Urothelium cell line (cell line): ENCODE data around the gene BARHL2.

Experiments
- DNase-seq: peaks from one replicate; pipeline ENCODE4 v3.0.0; 2011; ENCODE audit warnings: low spot score, mixed read lengths
- FAIRE-seq: peaks from 2 replicates; lab custom pipeline; 2011; peaks lifted over from hg19 to GRCh38; lab: Jason Lieb, UNC

Gene BARHL2

DNA sequence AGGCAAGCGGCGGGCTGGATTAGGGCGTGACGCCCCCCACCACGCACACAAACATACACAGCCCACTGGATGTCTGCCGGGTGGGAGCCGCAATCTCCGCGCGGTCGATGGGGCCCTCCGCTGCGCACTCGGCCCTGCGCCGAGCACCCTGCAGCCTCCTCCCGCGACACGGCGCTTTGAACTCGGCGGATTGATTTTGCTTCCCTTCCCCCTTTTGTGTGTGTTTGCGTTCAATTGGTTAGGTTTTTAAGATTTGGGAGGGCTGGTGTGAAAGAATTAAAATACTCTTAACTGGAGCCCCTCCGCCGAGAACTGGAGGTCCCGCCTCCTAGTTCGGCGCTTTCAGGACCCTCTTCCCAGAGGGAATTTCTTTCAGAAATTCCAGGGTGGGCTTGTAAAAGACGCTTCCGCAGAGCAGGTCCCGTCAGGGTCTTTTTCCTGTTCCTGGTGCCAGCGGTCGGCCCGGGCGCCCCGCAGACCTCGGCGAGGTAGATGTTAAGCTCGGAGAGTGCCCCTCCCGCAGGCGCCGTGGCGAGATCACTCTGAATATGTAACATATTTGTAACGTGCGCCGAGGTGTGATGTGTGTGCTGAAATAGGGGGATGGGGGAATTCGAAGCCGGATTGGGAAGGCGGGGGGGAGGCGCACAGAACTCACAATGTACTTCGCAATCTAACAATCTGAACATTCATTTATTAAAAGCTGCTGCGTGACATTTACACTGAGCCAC, 8.0 kb upstream of the BARHL2 start:
- no peak for DNase-seq

DNA sequence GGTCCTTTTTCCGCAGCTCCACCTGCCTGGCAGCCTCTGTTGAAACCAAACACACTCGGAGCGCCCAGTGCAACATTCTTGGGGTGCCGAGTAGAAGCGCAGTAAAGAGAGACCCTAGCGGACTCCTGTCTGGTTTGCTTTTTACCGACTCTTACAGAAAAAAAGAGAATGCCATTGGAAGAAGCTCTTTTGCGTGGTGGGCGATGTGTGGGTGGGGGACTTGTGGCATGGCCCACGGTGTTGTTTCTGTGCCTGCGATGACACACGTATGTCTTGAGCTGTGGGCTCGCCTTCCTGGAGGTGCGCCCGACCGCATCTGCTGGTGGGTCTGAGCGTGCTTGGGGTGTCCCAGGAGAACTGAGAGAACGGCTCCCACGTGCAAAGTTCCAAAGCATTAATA, 7.3 kb upstream of the BARHL2 start:
- FAIRE-seq (no peak), DNase-seq (no peak)

More for the DNA sequence above, 8.0 kb upstream of the BARHL2 start:
- FAIRE-seq, result no peak

DNA sequence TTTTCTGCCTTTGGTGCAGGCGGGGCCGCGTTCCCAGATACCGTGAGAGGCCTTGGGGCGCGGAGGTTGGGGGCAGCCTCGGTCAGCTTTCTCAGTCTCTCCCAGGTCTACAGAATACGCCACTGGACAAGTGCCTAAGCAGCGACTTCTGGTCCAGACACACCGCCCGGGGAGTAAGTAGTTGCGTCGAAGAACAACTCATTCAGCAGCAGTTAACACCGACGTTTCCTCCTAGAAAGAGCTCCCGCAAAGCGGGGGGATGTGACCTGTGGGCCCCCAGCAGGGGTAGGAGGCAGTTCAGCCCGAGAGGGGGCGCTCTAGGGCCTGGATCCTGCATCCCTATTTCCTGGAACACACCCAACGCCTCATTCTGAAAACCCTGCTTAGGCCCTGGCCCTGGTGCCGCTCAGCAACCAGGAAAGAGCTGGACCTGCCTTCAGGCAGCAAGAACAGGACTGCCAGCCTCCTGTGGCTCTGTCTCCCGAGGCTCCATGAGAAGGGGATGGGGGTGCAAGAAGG, 6.5 kb upstream of the BARHL2 start:
- FAIRE-seq (no peak), DNase-seq (no peak)

DNA sequence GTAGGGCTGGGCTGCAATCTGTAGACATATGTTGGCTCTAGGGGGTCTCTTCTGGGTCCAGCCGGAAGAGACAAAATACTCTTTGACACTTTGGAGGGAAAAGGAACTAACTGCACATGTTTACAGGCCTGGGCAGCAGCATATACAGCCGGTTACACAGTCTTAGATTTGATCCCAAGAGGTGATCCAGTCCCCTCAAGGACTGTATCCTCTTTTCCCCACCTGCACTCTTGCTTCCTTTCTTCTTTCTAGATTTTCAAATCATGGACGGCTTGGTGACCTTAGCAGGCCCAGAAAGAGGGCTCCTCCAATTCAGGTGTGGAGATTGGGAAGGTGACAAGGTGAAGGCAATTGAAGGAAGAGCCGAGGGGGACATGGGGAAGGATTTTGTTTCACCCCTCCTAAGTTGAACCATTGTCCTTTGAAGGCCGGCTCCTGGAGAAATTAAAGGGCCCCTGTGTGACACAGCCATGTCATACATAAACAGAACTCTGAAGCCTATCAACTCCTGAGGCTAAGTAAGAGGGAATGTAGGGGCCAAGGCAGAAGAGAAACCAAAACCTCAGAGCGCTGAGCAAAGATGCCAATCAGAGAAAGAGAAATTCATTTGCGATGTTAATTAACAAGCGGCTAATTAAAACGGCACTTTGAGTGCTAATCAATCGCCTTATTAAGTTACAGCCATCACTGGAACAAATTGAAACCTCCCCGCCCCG, 5.9 kb upstream of the BARHL2 start:
- DNase-seq (no peak), FAIRE-seq (no peak)

DNA sequence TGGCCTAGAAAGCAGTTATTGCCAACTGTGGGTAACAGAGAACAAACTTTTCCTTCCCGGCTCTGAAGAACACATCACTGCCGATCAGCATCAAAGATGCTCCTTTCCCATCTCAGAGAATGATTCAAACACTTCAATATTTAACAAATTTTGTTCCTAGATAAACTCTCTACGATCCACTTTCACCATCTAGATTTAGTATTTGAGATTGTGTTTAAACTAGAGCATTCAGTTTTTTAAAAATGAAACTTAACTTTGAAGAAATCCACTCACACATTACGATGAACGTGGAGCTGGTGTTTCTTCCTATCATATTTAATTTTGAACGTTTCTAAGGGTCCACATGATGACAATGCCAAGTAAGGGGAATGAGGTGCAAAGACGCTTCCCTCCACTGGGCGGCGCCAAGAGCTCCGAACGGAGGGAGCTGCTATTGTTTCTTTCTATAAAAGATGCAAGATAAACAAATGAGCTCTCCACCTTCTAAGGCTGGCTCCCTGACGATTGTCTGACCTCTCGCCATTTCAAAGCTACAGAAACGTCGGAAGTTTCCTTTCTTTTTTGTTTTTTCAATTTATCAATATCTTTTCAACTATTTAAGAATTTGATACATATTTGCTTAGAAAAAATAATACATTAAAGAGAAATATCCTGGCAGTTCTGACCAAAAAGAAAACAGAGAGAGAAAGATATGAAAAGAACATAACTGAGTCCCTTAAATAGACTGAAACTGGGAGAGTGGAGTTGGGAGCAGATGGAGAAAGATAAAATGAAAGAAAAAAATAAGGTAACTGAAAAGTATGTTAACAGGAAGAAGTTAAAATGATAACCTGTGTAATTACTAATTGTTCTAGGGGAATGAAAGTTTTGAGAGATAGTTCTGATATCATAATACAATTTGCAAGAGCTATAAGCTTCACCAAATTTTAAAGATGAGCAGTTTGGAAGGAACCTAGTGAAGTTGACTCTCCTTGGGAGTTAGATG, 4.4 kb upstream of the BARHL2 start:
- DNase-seq (peak; percentile 72), FAIRE-seq (no peak)

DNA sequence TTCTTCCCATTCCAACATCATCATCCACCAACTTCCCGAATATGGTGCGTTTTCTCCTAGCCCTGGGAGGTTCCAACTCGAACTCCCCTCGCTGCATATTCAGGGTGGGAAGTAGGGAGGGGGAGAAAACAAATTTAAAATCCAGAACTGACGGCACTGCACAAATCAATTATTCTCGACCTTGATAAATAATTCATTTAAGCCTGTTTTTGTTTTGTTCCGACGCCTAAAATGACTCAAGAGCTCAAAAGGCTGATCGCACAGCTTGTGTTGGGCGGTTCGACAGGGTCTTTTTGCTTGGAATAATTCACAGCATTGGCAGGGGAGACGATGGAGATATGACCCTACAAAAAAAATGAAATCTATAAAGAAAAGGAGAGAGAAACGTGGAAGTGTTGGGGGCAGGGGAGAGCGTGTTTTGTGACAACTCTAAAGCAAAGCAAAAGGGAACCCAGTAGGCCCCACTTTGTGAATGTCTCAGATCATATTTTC, 3.1 kb upstream of the BARHL2 start:
- DNase-seq (no peak), FAIRE-seq (no peak)

DNA sequence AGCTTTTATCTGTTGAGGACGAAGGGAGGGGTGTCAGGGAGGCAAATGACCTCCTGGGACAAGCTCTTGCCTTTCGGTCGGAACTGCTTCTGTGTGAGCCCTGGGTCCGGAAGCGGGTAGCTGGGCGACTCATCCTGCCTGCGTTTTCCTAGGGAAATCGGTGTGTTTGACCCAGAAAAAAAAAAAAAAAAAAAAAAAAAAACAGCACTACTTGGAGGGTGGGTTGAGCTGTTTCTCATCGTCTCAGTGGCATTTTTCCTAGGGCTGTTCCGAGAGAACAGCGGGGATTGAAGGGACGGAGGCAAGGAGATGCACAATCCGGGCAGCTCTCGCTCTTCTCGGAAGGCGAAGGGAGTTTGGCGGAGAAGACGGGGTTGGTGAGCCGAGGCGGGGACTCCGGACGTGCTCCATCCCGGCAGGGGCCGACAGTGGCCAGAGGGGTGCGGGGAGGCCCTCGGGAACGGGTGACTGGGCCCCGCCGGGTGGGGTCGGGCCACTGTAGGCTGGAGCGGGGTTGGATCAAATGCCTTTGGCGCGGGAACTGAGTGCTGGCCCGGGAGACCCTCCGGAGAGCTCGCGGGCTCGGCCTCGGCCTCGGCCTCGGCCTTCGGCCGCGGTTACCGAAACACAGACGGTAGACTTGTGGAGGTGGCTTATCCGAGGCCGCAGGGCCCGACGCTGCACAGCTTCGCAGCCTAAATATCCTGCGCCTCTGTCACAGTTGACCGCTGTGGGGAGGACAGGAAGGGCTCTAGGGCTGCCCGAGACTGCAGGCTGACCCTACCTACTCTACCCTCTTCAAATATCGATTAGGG, 2.4 kb upstream of the BARHL2 start:
- no peak for FAIRE-seq

DNA sequence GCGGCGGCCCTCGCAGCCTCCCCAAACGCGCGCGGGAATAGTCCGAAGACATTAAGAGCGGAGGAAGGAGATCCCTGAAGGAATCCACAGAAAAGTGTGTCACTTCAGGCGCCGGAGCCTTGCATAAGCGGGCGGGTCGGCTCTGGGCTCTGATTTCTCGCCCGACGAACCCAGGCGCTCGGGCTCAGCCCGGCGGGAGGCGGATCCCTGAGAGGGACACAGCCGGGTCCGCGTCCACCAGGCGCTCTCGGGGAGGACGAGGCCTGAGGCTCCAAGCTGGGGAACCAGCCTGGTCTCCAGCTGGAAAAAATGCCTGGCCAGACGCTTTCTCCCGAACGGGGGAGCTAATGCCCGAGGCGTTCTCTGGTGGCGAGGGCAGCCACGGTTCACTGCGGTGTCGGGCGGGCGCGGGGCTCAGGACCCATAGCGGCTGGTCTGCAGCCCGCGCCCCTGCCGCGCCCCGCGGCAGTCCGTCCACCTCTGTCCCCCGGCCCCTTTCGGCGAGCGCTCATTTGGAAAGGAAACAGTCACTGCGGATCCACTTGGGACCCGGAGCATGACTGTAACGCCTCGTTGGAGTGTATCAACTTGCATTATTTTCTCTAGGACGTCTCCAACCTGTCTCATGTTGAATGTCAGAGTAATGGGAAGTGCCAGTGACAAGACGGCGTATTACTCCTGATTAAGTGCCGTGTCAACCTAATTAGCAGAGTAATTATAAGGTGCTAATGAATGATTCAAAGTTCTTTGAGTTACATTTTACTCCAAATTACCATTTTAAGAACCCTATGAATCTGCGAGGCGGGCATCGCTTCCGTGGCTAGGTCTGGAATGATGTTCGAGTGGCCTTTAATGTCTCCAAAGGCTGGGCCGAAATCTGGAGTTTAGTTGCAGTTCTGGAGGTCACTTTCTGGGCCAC, 1.6 kb upstream of the BARHL2 start:
- FAIRE-seq (no peak), DNase-seq (no peak)

More for the DNA sequence above, 2.4 kb upstream of the BARHL2 start:
- DNase-seq, result no peak

DNA sequence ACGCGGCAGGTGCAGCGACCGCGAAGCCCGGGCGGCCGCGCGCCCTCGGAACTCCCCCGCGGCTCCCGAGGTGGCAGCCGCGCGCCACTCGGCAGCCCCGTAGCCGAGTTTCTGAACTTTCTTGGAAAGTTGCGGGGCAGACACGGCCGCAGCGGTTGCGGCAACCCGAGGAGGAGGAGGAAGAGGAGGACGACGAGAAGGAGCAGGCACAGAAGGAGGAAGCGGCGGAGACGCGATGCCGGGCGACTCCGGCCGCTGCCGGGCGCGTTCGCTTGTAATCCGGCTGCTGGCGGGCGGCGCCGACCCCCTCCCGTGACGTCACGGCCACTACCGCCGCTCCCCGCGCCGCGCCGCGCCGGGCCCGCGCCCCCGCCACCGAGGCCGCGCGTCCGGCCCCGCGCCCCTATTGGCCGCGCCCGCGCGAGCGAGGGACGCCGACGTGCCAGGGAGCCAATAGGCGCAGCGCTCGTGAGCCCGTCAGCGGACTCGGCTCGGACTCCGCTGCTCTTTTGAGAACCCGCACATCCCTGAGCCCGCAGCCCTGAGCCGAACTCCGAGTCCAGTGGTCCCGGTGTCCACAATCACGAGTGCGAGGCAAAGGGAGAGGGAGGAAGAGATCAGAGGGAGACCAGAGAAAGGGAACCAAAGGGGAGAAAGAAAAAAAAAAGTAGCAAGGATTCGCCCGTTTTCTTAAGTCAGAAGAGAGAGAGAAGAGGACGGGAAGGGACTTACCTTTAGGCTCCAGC, 736 bp upstream of the BARHL2 start:
- FAIRE-seq (no peak), DNase-seq (no peak)

DNA sequence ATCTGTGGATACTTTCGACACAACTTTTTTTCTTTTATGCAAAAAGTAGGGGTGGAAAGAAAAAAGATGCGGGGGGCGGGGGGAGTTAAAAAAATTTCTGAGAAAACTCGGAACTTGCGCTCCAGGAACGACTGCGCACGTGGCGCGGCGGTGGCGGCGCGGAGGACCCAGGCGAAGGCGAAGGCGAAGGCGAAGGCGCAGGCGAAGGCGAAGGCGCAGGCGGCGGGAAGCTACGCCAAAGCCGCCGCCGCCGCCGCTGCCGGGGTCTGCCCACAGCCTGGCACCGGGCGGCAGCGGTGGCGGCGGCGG, 208 bp upstream of the BARHL2 start:
- DNase-seq (no peak), FAIRE-seq (no peak)

DNA sequence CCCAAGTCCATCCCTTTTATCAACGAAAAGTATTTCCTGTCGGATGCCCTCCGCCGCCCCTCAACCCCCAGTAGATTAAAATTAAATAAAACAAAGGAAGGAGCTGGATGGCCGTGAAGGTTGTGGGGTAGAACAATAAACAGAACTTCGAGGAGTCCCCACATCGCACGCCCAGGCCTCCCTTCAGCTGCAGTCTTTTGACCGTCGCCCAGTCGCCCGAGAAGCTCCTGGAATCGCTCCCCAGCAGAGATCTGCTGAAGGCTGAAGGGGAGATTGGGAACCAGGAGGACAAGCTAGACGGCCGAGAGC, 905 bp downstream of the BARHL2 start:
- no peak for FAIRE-seq
- DNase-seq, result no peak

DNA sequence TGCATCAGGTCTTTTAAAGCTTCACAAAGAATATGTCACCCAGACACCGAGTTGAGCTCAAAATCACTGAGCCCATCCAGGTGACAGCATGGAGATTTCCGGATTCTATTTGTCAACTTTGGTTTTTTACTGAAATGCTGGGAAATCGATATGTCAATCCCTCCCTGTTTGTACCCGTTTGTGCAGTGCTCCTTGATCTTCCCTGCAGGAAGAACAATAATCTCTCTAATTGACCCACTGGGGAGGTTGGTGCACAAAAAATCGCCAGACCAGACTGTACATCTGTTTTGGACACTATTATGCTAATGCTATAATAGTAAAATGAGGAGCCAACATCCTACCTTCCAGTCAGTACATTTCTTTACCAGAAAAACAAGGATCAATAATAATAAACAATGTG, 1.8 kb downstream of the BARHL2 start:
- FAIRE-seq (no peak), DNase-seq (no peak)

DNA sequence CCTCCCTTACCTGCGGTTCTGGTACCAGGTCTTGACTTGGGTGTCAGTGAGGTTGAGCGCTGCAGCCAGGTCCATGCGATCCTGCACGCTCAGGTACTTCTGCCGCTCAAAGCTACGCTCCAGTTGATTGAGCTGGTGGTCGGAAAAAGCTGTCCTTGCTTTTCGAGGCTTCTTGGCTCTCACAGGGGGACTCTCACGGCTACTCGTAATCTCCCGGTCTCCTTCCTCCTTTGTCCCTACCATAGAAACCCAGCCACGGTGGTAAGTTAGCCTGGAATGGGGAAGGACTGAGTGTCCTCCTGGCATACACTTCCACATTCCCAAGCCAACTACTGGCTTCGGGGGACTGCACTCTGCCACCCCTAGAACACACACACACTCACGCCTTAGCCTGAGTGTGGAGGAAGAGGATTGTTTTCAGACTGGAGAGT, 2.6 kb downstream of the BARHL2 start:
- FAIRE-seq (no peak), DNase-seq (no peak)

DNA sequence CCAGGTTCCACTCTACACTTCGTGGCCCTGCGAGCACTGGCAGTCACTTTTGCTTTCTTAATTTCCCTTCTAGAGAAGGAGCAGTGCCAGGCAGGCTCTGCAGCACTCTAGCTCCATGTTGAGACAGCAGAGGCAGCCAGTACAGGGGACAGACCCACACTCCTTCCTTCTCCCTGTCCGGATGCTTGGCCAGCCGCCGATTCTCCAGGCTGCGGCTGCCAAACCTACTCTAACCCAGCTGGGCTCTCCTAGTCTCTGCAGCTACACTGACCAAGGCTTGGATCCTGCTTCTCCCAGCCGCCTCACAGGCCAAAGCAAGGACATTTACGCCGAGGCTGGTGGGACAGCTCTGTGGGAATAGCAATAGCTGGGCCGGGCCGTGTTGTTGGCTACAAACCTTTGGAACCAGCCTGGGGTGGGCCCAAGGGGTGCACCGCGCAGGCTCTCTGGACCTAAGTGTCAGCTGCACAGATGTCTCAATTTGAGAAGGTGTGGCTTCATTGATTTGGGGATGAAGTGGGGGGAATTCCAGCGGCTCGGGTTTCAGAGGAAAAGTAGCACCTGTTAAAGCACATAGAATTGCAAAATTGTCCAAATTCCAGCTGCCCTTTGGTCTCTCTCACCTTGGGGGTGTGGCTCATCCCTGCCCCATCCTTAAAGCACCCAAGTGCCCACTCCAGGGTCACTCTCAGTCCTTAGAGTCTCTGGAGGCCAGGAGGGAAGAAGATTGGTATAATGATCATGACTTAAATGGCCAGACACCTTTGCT, 3.2 kb downstream of the BARHL2 start:
- no peak for DNase-seq
- FAIRE-seq, result no peak

DNA sequence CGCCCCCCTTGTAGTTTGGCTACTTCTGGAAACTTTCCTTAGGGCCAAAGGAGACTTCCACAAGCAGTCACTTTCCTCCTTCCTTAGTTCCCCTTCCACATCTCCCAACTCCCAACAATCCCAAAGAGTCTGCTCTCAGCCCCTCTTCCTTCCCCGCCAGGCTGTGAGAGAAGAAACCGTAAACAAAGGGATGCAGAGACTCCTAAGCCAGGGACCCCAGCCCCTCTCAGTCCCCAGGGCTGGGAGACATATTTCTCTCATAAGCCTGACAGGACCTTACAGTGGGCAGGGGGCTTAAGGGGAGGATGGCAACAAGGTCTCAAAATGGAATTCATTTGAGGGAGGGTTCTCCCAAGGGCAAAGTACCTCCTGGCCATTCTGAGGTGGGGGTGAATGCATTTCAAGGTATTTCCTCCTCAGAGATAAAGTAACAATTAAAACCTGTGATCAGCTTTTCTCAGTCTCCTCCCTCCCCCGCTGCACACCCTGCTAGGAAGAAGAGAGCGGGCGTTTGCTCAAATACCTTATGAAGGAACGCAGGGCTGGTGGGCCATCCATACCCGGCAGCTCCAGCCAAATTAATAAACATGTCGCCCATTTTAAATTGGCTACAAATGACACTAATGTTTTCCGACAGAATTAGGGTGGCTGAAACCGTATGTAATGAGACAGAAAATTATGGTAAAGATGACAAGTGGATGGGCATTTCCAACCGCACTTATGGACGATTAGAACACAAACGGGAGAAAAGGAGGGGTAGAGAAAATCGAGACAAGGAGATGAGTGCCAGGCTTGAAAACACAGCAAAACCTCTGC, 4.0 kb downstream of the BARHL2 start:
- FAIRE-seq, result no peak
- DNase-seq, result no peak

DNA sequence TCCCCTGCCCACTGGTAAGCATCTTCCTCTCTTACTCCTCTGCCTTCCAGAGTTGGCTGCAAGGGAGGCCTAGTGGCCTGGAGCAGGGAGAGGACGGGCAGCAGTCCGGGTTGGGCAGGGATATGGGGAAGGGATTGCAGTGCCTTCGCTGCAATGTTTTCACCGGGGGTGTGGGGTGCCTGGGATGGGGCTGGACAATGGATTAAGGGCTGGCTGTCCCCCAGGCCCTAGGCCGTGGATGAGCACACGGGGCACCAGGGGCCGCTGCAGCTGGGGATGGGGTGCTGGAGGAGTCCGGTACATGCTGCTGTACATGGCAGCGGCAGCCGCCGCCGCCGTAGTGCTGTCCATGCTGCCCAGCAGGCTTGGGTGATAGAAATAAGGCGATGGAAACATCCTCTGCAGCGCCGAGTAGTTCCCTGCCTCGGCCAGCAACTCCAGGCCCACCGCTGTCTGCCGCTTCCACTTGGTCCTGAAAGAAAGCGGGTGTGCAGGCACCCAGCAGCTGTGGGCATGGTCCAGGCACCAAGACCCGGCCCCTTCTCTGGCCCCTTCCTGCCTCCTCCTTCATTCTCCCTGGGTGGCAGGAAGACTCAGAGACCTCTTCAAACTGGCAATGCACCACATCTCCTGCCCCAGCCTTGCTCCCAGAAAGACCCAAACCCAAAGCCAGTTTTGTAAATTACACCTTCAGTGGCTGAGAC, 4.8 kb downstream of the BARHL2 start:
- no peak for FAIRE-seq
- DNase-seq, result no peak
